ENCODE results near the gene TSNAX. TPM values are rescaled to one million over a fixed set of nuclear protein-coding genes. Genes with fewer than 3 reads are reported as not detected.

Gene TSNAX
- total and polyA plus RNA-seq, 4 donors = 12.8 to 25.4 (median 19.6) TPM

DNA sequence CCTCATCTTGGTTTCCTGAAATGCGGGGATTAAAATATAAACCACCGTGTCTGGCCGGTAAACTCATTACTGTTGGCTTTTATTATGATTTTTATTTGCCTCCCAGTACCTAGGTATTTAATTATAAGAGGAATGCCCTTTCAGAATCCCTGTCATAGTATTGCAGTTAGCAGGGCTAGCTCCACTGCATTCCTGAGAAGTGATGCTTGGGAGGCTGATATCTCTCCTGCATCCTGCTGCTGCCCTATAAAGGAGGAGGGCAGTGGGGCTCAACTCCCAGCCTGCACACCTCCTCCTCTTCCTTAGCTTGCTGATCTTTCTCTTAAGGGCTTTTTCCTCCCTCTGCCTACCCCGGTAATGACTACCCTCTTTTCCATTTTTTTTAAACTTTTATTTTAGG lies 78.2 kb downstream of the TSNAX start:
- WGBS = 76% methylated on average over 4 of the region's 4 CpGs
- no peak for TF ChIP-seq RXRA (IDR thresholded peaks at IDR 0.05)
- TF ChIP-seq, protein P1, sequence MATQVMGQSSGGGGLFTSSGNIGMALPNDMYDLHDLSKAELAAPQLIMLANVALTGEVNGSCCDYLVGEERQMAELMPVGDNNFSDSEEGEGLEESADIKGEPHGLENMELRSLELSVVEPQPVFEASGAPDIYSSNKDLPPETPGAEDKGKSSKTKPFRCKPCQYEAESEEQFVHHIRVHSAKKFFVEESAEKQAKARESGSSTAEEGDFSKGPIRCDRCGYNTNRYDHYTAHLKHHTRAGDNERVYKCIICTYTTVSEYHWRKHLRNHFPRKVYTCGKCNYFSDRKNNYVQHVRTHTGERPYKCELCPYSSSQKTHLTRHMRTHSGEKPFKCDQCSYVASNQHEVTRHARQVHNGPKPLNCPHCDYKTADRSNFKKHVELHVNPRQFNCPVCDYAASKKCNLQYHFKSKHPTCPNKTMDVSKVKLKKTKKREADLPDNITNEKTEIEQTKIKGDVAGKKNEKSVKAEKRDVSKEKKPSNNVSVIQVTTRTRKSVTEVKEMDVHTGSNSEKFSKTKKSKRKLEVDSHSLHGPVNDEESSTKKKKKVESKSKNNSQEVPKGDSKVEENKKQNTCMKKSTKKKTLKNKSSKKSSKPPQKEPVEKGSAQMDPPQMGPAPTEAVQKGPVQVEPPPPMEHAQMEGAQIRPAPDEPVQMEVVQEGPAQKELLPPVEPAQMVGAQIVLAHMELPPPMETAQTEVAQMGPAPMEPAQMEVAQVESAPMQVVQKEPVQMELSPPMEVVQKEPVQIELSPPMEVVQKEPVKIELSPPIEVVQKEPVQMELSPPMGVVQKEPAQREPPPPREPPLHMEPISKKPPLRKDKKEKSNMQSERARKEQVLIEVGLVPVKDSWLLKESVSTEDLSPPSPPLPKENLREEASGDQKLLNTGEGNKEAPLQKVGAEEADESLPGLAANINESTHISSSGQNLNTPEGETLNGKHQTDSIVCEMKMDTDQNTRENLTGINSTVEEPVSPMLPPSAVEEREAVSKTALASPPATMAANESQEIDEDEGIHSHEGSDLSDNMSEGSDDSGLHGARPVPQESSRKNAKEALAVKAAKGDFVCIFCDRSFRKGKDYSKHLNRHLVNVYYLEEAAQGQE (IDR thresholded peaks at IDR 0.05) = no peak
- TF ChIP-seq YY1 (IDR thresholded peaks at IDR 0.05) = no peak
- no peak for TF ChIP-seq RAD21 (IDR thresholded peaks at IDR 0.05)
- TF ChIP-seq HNF4A (conservative IDR thresholded peaks at IDR 0.05) = no peak

DNA sequence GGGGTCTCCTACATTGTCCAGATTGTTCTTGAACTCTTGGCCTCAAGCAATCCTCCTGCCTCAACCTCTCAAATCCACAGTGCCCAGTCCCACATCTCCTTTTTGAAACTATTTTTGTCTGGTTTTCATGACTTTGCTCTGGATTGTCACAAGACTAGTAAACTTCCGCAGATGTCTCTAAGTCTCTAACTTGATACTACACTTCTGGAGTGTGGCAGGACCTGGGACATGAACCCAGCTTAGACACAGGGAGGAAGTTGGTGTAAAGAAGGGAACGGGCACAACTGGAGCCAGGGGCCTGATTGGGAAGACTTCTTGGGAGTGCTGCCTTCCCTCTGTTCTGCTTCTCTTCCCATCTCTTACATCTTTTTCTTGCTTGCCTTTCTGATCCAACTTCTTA lies 81.9 kb downstream of the TSNAX start:
- H3K9me3 ChIP-seq (ENCODE audit: control insufficient read depth in 4 of 4, low read length in 3 of 4) = no peaks in the 10 kb centered on the region
- WGBS = 82% methylated on average over 2 of the region's 2 CpGs
- no peak overlapping the region for H3K4me3 ChIP-seq (ENCODE audit: low read depth in 1 of 3, low read length in 3 of 3)
- peaks cover 0 to 4% (median 0%) of the 10 kb centered on the region in 4 donors for H3K4me1 ChIP-seq (ENCODE audit: control insufficient read depth in 4 of 4, insufficient read depth in 4 of 4, low read length in 3 of 4)
- no peak overlapping the region for H3K27ac ChIP-seq (ENCODE audit: low read depth in 1 of 2, low read length in 2 of 2)
- H3K36me3 ChIP-seq (ENCODE audit: control insufficient read depth in 4 of 4, insufficient read depth in 3 of 4, low read depth in 1 of 4, low read length in 3 of 4) = no peaks in the 10 kb centered on the region
- no peaks in the 10 kb centered on the region for H3K27me3 ChIP-seq (ENCODE audit: control insufficient read depth in 4 of 4, insufficient read depth in 4 of 4, low read length in 3 of 4)
- TF ChIP-seq SP1 (IDR thresholded peaks at IDR 0.05) (no peak), YY1 (IDR thresholded peaks at IDR 0.05) (no peak)
- DNase-seq (ENCODE audit: low spot score) = no peak
- H3K9ac ChIP-seq (ENCODE audit: low read depth in 1 of 2, low read length in 2 of 2) = no peak overlapping the region

More for the DNA sequence above, 78.2 kb downstream of the TSNAX start:
- Histone ChIP-seq H3K27me3 (ENCODE audit: control insufficient read depth in 4 of 4, insufficient read depth in 4 of 4, low read length in 3 of 4) (no peaks in the 10 kb centered on the region), H3K36me3 (ENCODE audit: control insufficient read depth in 4 of 4, insufficient read depth in 3 of 4, low read depth in 1 of 4, low read length in 3 of 4) (no peaks in the 10 kb centered on the region), H3K9me3 (ENCODE audit: control insufficient read depth in 4 of 4, low read length in 3 of 4) (no peaks in the 10 kb centered on the region), H3K4me3 (ENCODE audit: low read depth in 1 of 3, low read length in 3 of 3) (no peak overlapping the region), H3K9ac (ENCODE audit: low read depth in 1 of 2, low read length in 2 of 2) (no peak overlapping the region), H3K27ac (ENCODE audit: low read depth in 1 of 2, low read length in 2 of 2) (no peak overlapping the region), H3K4me1 (ENCODE audit: control insufficient read depth in 4 of 4, insufficient read depth in 4 of 4, low read length in 3 of 4) (peaks cover 0 to 5% (median under 1%) of the 10 kb centered on the region in 4 donors)
- DNase-seq (ENCODE audit: low spot score) = no peak

GRCh38 chr1:231611111-231611510 lies 82.6 kb downstream of the TSNAX start:
- DNase-seq (ENCODE audit: low spot score) = no peak
- H3K9ac ChIP-seq (ENCODE audit: low read depth in 1 of 2, low read length in 2 of 2) = no peak overlapping the region
- H3K9me3 ChIP-seq (ENCODE audit: control insufficient read depth in 4 of 4, low read length in 3 of 4) = no peaks in the 10 kb centered on the region
- H3K27ac ChIP-seq (ENCODE audit: low read depth in 1 of 2, low read length in 2 of 2) = no peak overlapping the region
- no peak overlapping the region for H3K4me3 ChIP-seq (ENCODE audit: low read depth in 1 of 3, low read length in 3 of 3)
- H3K27me3 ChIP-seq (ENCODE audit: control insufficient read depth in 4 of 4, insufficient read depth in 4 of 4, low read length in 3 of 4) = no peaks in the 10 kb centered on the region
- peaks cover 0 to 4% (median 0%) of the 10 kb centered on the region in 4 donors for H3K4me1 ChIP-seq (ENCODE audit: control insufficient read depth in 4 of 4, insufficient read depth in 4 of 4, low read length in 3 of 4)
- H3K36me3 ChIP-seq (ENCODE audit: control insufficient read depth in 4 of 4, insufficient read depth in 3 of 4, low read depth in 1 of 4, low read length in 3 of 4) = no peaks in the 10 kb centered on the region
- 82% methylated on average over 5 of the region's 5 CpGs for WGBS
- TF ChIP-seq, protein P2, sequence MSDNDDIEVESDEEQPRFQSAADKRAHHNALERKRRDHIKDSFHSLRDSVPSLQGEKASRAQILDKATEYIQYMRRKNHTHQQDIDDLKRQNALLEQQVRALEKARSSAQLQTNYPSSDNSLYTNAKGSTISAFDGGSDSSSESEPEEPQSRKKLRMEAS (IDR thresholded peaks at IDR 0.05) = no peak
- TF ChIP-seq SP1 (IDR thresholded peaks at IDR 0.05) (no peak), HNF4G (IDR thresholded peaks at IDR 0.05) (no peak), TAF1 (conservative IDR thresholded peaks at IDR 0.05) (no peak), GABPA (IDR thresholded peaks at IDR 0.05 in 1 of 2, conservative IDR thresholded peaks at IDR 0.05 in 1 of 2) (no peak), EGR1 (IDR thresholded peaks at IDR 0.05; ENCODE audit: low read depth in 2 of 2) (no peak), RAD21 (IDR thresholded peaks at IDR 0.05) (no peak), ATF3 (IDR thresholded peaks at IDR 0.05) (no peak), FOXA1 (IDR thresholded peaks at IDR 0.05) (no peak), JUND (IDR thresholded peaks at IDR 0.05) (no peak), FOXA2 (IDR thresholded peaks at IDR 0.05) (no peak), YY1 (IDR thresholded peaks at IDR 0.05) (no peak), RXRA (IDR thresholded peaks at IDR 0.05) (no peak), NR2F2 (IDR thresholded peaks at IDR 0.05) (no peak), HNF4A (conservative IDR thresholded peaks at IDR 0.05) (no peak)
- TF ChIP-seq, protein P1 (IDR thresholded peaks at IDR 0.05) = no peak
- TF ChIP-seq, protein P3, sequence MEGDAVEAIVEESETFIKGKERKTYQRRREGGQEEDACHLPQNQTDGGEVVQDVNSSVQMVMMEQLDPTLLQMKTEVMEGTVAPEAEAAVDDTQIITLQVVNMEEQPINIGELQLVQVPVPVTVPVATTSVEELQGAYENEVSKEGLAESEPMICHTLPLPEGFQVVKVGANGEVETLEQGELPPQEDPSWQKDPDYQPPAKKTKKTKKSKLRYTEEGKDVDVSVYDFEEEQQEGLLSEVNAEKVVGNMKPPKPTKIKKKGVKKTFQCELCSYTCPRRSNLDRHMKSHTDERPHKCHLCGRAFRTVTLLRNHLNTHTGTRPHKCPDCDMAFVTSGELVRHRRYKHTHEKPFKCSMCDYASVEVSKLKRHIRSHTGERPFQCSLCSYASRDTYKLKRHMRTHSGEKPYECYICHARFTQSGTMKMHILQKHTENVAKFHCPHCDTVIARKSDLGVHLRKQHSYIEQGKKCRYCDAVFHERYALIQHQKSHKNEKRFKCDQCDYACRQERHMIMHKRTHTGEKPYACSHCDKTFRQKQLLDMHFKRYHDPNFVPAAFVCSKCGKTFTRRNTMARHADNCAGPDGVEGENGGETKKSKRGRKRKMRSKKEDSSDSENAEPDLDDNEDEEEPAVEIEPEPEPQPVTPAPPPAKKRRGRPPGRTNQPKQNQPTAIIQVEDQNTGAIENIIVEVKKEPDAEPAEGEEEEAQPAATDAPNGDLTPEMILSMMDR (IDR thresholded peaks at IDR 0.05; ENCODE audit: low read depth, low read length, missing input control) = no peak

Data from liver (tissue), 9 donors.